K562 (cell line): Measurements from ENCODE around the gene GDF7. TPM values are rescaled to one million over a fixed set of nuclear protein-coding genes. Genes with fewer than 3 reads are reported as not detected.
A peak's percentile ranks its signal among the peaks of the same experiment; 100 is the strongest.

Experiments
- ATF4 ChIP-seq: fragments of 450-650 bp; formaldehyde crosslinking; IDR thresholded peaks from 2 replicates; pipeline ENCODE4 v1.4.0; 2022; ENCODE audit warnings: mild to moderate bottlenecking, moderate library complexity
- BHLHE40 ChIP-seq: IDR thresholded peaks from 2 replicates; pipeline ENCODE4 v1.6.1; 2011; ENCODE audit warnings: low read length, improper control_type of control experiment
- BRCA1 ChIP-seq, 2 experiments: fragments of 450-650 bp in 1 of 2; sonication (generic) in 1 of 2; formaldehyde crosslinking in 1 of 2; IDR thresholded peaks; 2 replicates each; pipeline versions ENCODE4 v1.5.0 to v1.6.1; 2017 to 2020; ENCODE audit warnings: mild to moderate bottlenecking in 1 of 2, missing genetic modification reagents in 1 of 2
- CHCHD3 ChIP-seq: fragments of 250-450 bp; sonication (Bioruptor Pico); IDR thresholded peaks from 2 replicates; pipeline ENCODE4 v2.1.2; 2022; ENCODE audit warnings: mild to moderate bottlenecking
- E2F4 ChIP-seq: sonication (generic); formaldehyde crosslinking; IDR thresholded peaks from 2 replicates; pipeline ENCODE4 v1.8.0; 2022; ENCODE audit warnings: mild to moderate bottlenecking, low read depth, missing genetic modification reagents
- FOXK1 ChIP-seq: sonication (generic); formaldehyde crosslinking; IDR thresholded peaks from 2 replicates; pipeline ENCODE4 v1.8.0; 2022; ENCODE audit warnings: missing genetic modification reagents, mild to moderate bottlenecking, borderline replicate concordance
- FOXP1 ChIP-seq: sonication (generic); formaldehyde crosslinking; IDR thresholded peaks from 2 replicates; pipeline ENCODE4 v1.8.0; 2022; ENCODE audit warnings: mild to moderate bottlenecking, missing genetic modification reagents
- HDAC2 ChIP-seq: fragments of 450-650 bp; IDR thresholded peaks from 2 replicates; pipeline ENCODE4 v1.6.1; 2016; ENCODE audit warnings: mild to moderate bottlenecking
- KDM4B ChIP-seq, 2 experiments: fragments of 450-650 bp in 1 of 2; sonication (generic) in 1 of 2; IDR thresholded peaks; 2 replicates each; pipeline ENCODE4 v1.6.1; 2016 to 2017; ENCODE audit warnings: borderline replicate concordance in 2 of 2, antibody characterized with exemption in 1 of 2, low read depth in 1 of 2, mild to moderate bottlenecking in 1 of 2
- LCOR ChIP-seq: sonication (generic); formaldehyde crosslinking; IDR thresholded peaks from 2 replicates; pipeline ENCODE4 v1.8.0; 2022; ENCODE audit warnings: mild to moderate bottlenecking, missing genetic modification reagents
- NBN ChIP-seq: fragments of 450-650 bp; IDR thresholded peaks from 2 replicates; pipeline ENCODE4 v1.6.1; 2016; ENCODE audit warnings: low read depth, mild to moderate bottlenecking
- PCBP2 ChIP-seq: fragments of 200-400 bp; formaldehyde crosslinking; IDR thresholded peaks from 2 replicates; pipeline ENCODE4 v1.6.1; 2018; ENCODE audit warnings: low read length, low read depth, mild to moderate bottlenecking, moderate library complexity; ENCODE audit not compliant: poor library complexity, severe bottlenecking
- RFX7 ChIP-seq: fragments of 250-450 bp; sonication (Bioruptor Pico); IDR thresholded peaks from 2 replicates; pipeline ENCODE4 v1.5.1; 2021; ENCODE audit warnings: mild to moderate bottlenecking
- SMAD1 ChIP-seq: fragments of 150-350 bp; IDR thresholded peaks from 2 replicates; pipeline ENCODE4 v1.6.1; 2014; ENCODE audit warnings: low read length, low read depth; ENCODE audit not compliant: partially characterized antibody
- SMARCE1 ChIP-seq: fragments of 450-650 bp; IDR thresholded peaks from 2 replicates; pipeline ENCODE4 v1.7.1; 2016; ENCODE audit warnings: mild to moderate bottlenecking
- SNRNP70 ChIP-seq: fragments of 200-400 bp; formaldehyde crosslinking; optimal IDR thresholded peaks from 2 replicates; pipeline ENCODE3; 2017; ENCODE audit warnings: low read depth, low read length
- SP1 ChIP-seq: sonication (generic); formaldehyde crosslinking; IDR thresholded peaks from 2 replicates; pipeline ENCODE4 v1.8.1; 2022; ENCODE audit warnings: mild to moderate bottlenecking, missing genetic modification reagents
- ZBTB9 ChIP-seq: fragments of 450-650 bp; formaldehyde crosslinking; IDR thresholded peaks from 2 replicates; pipeline ENCODE4 v1.4.0; 2020; ENCODE audit warnings: mild to moderate bottlenecking, moderate library complexity
- ZNF124 ChIP-seq: sonication (generic); formaldehyde crosslinking; IDR thresholded peaks from 2 replicates; pipeline ENCODE4 v1.8.1; 2022; ENCODE audit warnings: missing genetic modification reagents
- ZNF561 ChIP-seq: fragments of 450-650 bp; formaldehyde crosslinking; conservative IDR thresholded peaks from 2 replicates; pipeline ENCODE4 v1.4.0; 2020; ENCODE audit warnings: mild to moderate bottlenecking, moderate library complexity
- ZNF583 ChIP-seq: fragments of 250-450 bp; sonication (Bioruptor Pico); IDR thresholded peaks from 2 replicates; pipeline ENCODE4 v1.4.0; 2020
- polyA plus RNA-seq, 8 experiments: library from polyadenylated mRNA; depleted of rRNA in 4 of 8; stranded (reverse) in 5 of 8; unstranded in 3 of 8; fragments of >200 nt; fragmentation: Nextera tagmentation in 2 of 8; fragmentation: Illumina TruSeq in 1 of 8; extraction: Ambion mirVana in 2 of 8; extraction: Trizol in 1 of 8; gene quantifications; 2 replicates each; pipeline versions ENCODE4 v1.2.1 to v1.2.3, GENCODE V29; 2011 to 2014; ENCODE audit warnings: inconsistent platforms in 1 of 8, missing spikeins in 1 of 8
- total RNA-seq, 7 experiments: library from RNA; depleted of rRNA in 6 of 7; stranded (reverse); fragments of >200 nt in 6 of 7; fragmentation: Illumina TruSeq in 2 of 7; extraction: Trizol in 2 of 7; gene quantifications; 2 replicates each; pipeline versions ENCODE4 v1.2.1 to v1.2.3, GENCODE V29; 2011 to 2021; ENCODE audit warnings: low replicate concordance in 1 of 7
- TF ChIP-seq, protein P1 (sequence below): sonication (generic); formaldehyde crosslinking; IDR thresholded peaks from 2 replicates; pipeline ENCODE4 v1.8.0; 2022; ENCODE audit warnings: missing genetic modification reagents, mild to moderate bottlenecking, moderate library complexity, borderline replicate concordance
- TF ChIP-seq, protein P2 (sequence below): fragments of 450-650 bp; IDR thresholded peaks from 2 replicates; pipeline ENCODE4 v1.6.1; 2016; ENCODE audit warnings: antibody characterized with exemption

Gene GDF7
- total and polyA plus RNA-seq, 9 of the 15 experiments (the other 6 are each of a cell fraction or from before 2014, with no cell fraction given), result 0.01 TPM; not detected in 7

DNA sequence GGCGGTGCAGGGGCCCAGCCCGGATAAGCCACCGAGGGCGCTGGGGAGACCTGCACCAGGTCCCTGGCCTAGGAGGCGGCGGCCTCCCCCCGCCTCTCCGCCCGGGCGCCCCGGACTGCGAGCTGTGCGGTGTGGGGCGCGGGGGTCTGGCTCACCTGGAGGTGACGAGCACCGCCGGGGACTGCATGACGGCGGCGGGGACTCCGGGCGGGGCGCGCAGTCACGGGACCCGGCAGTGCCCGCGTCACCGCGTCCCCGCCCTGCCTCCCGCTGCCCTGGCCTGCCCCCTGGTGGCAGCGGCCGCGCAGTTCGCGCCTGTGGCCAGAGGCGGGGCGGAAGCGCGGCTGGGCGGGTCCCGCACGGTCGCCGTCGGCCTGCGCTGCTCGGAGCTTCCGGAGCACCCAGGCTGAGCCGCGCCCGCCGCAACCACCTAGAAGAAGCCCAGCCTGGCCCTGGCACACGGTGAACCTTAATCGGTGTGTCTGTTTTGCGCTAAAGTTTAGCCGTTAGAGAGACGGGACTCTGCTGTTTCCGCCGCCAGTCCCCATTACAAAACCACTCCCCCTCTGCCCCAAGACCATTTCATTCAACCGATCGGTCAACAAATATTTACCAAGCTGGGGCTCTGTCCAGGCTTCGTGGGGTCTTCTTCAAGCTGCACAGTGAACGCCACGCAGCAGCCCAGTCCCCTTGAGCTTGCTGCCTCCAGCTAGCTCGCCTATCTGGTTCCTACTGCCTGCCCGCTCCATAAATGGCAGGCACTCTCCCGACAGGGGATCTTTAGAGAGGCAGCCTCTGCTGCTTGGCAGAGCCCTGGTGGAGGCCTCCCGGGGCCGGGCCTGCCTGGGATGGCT lies 15.8 kb upstream of the GDF7 start, which contains the start of gene HS1BP3 (continued):
- no peak for TF ChIP-seq BRCA1 (IDR thresholded peaks at IDR 0.05)
- no peak for TF ChIP-seq BRCA1 (CRISPR knock-in tag; IDR thresholded peaks at IDR 0.05)
- no peak for TF ChIP-seq NBN
- no peak for TF ChIP-seq LCOR (CRISPR knock-in tag)
- no peak for TF ChIP-seq SMARCE1
- no peak for TF ChIP-seq SP1 (CRISPR knock-in tag)
- TF ChIP-seq BHLHE40, result peak; percentile 98
- peak; percentile 18; the same call in 1 of the 2 replicates for TF ChIP-seq ZBTB9
- TF ChIP-seq, protein P1, sequence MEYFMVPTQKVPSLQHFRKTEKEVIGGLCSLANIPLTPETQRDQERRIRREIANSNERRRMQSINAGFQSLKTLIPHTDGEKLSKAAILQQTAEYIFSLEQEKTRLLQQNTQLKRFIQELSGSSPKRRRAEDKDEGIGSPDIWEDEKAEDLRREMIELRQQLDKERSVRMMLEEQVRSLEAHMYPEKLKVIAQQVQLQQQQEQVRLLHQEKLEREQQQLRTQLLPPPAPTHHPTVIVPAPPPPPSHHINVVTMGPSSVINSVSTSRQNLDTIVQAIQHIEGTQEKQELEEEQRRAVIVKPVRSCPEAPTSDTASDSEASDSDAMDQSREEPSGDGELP (CRISPR knock-in tag), result peak; percentile 40; the same call in 1 of the 2 replicates
- no peak for TF ChIP-seq ZNF583
- TF ChIP-seq ZNF124 (CRISPR knock-in tag), result 0 out of 2 replicates have a peak, but pooled peaks have one; percentile 33
- no peak for TF ChIP-seq CHCHD3 (CRISPR knock-in tag)
- peak in 1 of 2 experiments; percentile 36; a peak in 1 of 4 replicates for TF ChIP-seq KDM4B (IDR thresholded peaks at IDR 0.05; ENCODE audit: borderline replicate concordance in 2 of 2, low read depth in 1 of 2)
- TF ChIP-seq ZNF561, result no peak
- no peak for TF ChIP-seq ATF4 (CRISPR knock-in tag)
- TF ChIP-seq, protein P2, sequence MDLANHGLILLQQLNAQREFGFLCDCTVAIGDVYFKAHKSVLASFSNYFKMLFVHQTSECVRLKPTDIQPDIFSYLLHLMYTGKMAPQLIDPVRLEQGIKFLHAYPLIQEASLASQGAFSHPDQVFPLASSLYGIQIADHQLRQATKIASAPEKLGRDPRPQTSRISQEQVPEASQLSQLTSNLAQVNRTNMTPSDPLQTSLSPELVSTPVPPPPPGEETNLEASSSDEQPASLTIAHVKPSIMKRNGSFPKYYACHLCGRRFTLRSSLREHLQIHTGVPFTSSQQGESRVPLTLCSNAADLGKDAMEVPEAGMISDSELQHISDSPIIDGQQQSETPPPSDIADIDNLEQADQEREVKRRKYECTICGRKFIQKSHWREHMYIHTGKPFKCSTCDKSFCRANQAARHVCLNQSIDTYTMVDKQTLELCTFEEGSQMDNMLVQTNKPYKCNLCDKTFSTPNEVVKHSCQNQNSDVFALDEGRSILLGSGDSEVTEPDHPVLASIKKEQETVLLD, result no peak
- no peak for TF ChIP-seq SMAD1
- TF ChIP-seq SNRNP70, result no peak
- TF ChIP-seq FOXK1 (CRISPR knock-in tag), result no peak
- TF ChIP-seq HDAC2, result 0 out of 2 replicates have a peak, but pooled peaks have one; percentile 11
- no peak for TF ChIP-seq PCBP2
- TF ChIP-seq FOXP1 (CRISPR knock-in tag), result no peak
- TF ChIP-seq RFX7 (CRISPR knock-in tag), result no peak
- TF ChIP-seq E2F4, result no peak
